Measurements from ENCODE around the gene SOCS6. TPM values are rescaled to one million over a fixed set of nuclear protein-coding genes. Genes with fewer than 3 reads are reported as not detected.

SOCS6 gene
- total and polyA plus RNA-seq, 2 experiments from 2014 or later = 4.4 to 13.3 TPM

- 0 out of 2 replicates have a peak, but pooled peaks cover 4% of the 10 kb centered on the region for H3K9me2 ChIP-seq (ENCODE audit: insufficient read depth)
- H2AFZ ChIP-seq = no peak overlapping the region
- peaks cover 11% of the 10 kb centered on the region; the same call in 2 of the 3 replicates for H3K9me3 Mint-ChIP-seq
- H3K4me1 ChIP-seq (ENCODE audit: insufficient read depth) = peaks cover 21% of the 10 kb centered on the region; the same call in 1 of the 2 replicates
- peaks cover 3% of the 10 kb centered on the region for H3K27me3 Mint-ChIP-seq (ENCODE audit: insufficient read depth, low read depth, poor library complexity)
- no peaks in the 10 kb centered on the region for H3K27me3 ChIP-seq (ENCODE audit: insufficient read depth)
- peaks cover 17% of the 10 kb centered on the region; the same call in 2 of the 3 replicates for H3K36me3 Mint-ChIP-seq (ENCODE audit: low read depth)
- H3K36me3 ChIP-seq (ENCODE audit: insufficient read depth) = no peaks in the 10 kb centered on the region
- ATAC-seq = no peak
- H3K27ac ChIP-seq (ENCODE audit: low read depth) = no peak overlapping the region
- H3K4me3 ChIP-seq = no peak overlapping the region
- no peaks in the 10 kb centered on the region for H4K20me1 ChIP-seq (replicated peaks; ENCODE audit: insufficient read depth)
- TF ChIP-seq JUNB (IDR thresholded peaks at IDR 0.05; ENCODE audit: unreplicated experiment) (no peak), STAT1 (IDR thresholded peaks at IDR 0.05; ENCODE audit: unreplicated experiment) (no peak), ZNF114 (CRISPR knock-in tag; IDR thresholded peaks at IDR 0.05) (no peak), CTCF (conservative IDR thresholded peaks at IDR 0.05; ENCODE audit: low read depth in 2 of 2) (no peak), EZH2 (IDR thresholded peaks at IDR 0.05; ENCODE audit: low read depth, unreplicated experiment) (no peak), ZNF331 (CRISPR knock-in tag; IDR thresholded peaks at IDR 0.05; ENCODE audit: low read depth) (no peak), REST (IDR thresholded peaks at IDR 0.05; ENCODE audit: unreplicated experiment) (no peak), CREB1 (CRISPR knock-in tag; IDR thresholded peaks at IDR 0.05; ENCODE audit: low read depth) (no peak), NANOG (IDR thresholded peaks at IDR 0.05; ENCODE audit: borderline replicate concordance) (no peak), ETS1 (IDR thresholded peaks at IDR 0.05) (no peak), ZNF462 (CRISPR knock-in tag; IDR thresholded peaks at IDR 0.05) (no peak), EZH2phosphoT487 (IDR thresholded peaks at IDR 0.05; ENCODE audit: unreplicated experiment) (no peak), POLR2AphosphoS5 (IDR thresholded peaks at IDR 0.05; ENCODE audit: low read depth) (no peak)
- H3K4me3 Mint-ChIP-seq = no peak overlapping the region
- no peak overlapping the region for H3K27ac Mint-ChIP-seq
- DNase-seq (ENCODE audit: low spot score) = no peak
- H3K79me2 ChIP-seq (replicated peaks; ENCODE audit: insufficient read depth) = no peaks in the 10 kb centered on the region
- H3F3A ChIP-seq (replicated peaks; ENCODE audit: low read depth) = no peaks in the 10 kb centered on the region
- H3K4me1 Mint-ChIP-seq = peaks cover 26% of the 10 kb centered on the region
- no peak overlapping the region for H3K4me2 ChIP-seq
These were observed 44.5 kb downstream of the SOCS6 start for GRCh38 chr18:70333316-70333715.

Measured in GM23338 (cell line).